Lung microvascular endothelial cell (primary cell): ENCODE results near the gene MRTFA. TPM values are rescaled to one million over a fixed set of nuclear protein-coding genes. Genes with fewer than 3 reads are reported as not detected.
A peak's percentile ranks its signal among the peaks of the same experiment; 100 is the strongest.

Experiments
- DNase-seq, 2 donors: peaks; one replicate each; pipeline versions ENCODE4 v3.0.0 to v3.0.0-alpha.2; 2010; ENCODE audit warnings: low read depth in 2 of 2
- total RNA-seq: library from RNA; depleted of rRNA; stranded (reverse); fragments of >200 nt; gene quantifications from 2 replicates; pipeline ENCODE4 v1.2.1, GENCODE V29; 2014

Gene MRTFA
- total RNA-seq, 1 donor from 2014 or later: 14.5 TPM

DNA sequence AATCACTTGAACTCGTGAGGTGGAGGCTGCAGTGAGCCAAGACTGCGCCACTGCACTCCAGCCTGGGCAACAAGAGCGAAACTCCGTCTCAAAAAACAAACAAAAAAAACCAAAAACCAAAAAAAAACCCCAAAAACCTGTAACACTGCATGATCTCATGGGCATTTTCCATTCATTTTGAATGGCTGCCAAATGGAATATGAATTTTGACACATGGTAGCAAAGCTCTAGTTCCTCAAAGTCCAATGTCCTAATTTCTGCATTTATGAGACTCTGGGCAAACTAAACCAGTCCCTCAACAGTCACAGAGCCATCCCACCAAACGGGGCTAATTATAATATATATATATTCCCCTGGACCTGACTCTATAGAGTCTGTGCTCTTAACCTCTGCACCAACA, 204.4 kb downstream of the MRTFA start:
- DNase-seq: peak in 1 of 2 donors; percentile 40

DNA sequence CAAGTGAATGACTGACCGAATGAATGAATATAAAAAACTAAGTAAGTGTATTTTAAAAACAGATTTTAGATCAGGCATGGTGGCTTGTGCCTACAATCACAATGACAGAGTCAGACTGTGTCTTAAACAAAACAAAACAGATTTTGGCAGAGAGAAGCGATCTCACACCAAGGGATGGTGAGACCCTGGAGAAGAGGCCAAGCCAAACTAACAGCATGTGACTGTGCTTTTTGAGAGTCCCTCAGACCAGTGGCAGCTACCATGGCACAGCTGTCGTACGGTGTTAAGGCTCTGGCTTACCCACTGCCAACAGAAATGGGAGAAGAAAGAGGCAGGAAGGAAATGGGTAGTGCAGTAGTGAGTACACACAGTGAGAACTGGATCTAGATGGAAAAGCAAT, 205.5 kb downstream of the MRTFA start:
- DNase-seq: no peak

DNA sequence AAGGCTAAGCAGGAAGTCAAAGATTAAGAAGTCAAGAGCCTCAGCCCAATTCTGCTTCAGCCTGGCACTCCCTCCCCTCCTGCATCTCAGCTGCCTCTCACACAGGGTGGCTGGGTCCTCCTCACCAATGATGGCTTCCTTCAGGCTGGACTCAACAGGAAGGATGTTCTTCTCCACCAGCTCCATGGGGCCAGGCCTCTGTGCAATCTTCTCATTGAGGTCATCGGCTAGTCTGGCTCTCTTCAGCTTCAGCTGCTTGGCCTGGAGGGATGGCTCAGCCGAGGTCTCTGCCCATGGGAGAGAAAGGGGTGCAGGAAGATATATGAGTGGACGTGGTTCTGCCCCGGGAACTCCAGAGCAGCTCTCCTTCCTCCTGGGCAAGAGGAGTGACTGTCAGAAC, 207.0 kb downstream of the MRTFA start:
- no peak for DNase-seq

DNA sequence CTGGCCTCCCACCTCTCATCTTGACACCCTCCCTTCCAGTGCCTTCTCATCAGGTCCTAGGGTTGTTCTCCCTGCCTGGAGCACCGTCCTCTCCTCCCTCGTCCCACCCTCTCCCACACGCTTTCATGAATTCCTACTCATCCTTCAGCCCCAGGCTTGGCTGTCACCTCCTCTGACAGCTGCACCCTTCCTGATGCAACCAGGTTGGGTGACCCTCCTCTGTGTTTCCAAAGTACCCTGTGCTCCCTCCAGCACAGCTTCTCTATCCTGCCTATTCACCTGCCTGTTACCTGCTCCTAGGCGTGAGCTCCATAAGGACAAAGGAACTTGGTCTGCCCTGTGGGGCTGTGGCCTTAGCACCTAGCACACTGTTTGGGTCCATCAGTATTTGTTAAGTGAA, 207.7 kb downstream of the MRTFA start:
- no peak for DNase-seq

DNA sequence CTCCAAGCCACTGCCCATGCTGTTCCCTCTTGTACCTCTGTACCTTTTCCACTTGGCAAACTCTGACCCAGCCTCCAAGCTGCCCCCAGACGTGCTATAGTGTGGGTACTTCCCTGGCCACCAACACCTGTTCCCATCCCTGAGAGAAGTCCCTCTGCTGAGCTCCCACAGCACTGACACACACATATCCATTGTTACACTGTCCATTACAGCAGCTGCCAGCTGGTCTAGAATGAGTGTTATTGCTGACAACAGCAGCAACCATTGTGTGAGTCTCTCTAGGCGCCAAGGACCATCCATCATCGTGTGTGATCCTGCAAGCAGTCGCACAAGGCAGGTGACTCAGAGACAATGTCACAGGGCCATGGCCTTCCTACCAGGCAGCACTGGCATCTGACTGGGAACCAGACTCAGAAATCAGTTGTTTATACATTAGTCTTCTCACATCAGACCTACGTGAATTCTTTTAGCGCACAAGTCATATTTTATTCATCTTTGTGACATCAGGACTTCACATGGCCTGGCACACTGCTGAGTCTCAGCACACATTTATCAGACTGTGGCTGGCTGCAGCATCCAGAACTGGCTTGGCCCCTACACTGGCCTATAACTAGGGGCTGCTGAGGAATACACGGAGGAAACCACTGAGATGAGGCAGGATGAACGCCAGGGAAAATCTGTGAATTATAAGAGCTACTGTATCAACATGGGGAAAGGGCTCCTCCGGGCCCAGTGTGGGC, 209.8 kb downstream of the MRTFA start:
- DNase-seq: peak; percentile 58 to 93

DNA sequence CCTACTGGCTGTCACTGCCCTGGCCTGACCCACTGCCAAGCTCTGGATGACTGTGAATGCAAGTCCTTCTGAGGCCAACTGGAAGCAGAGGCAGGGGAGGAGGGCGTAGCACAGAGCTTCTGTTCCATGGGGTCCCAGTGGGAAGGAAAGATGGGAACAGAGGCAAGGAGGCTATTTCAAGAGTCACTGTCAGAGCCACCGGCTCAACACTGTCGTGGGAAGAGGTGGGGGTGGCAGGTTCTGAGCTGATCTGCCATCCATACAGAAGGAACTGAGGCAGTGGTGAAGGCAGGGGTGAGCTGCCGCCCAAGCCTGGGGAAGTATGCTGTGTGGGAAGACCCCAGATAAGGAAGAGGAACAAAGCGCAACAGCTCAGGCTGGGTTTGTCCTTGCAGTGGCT, 211.4 kb downstream of the MRTFA start:
- no peak for DNase-seq

DNA sequence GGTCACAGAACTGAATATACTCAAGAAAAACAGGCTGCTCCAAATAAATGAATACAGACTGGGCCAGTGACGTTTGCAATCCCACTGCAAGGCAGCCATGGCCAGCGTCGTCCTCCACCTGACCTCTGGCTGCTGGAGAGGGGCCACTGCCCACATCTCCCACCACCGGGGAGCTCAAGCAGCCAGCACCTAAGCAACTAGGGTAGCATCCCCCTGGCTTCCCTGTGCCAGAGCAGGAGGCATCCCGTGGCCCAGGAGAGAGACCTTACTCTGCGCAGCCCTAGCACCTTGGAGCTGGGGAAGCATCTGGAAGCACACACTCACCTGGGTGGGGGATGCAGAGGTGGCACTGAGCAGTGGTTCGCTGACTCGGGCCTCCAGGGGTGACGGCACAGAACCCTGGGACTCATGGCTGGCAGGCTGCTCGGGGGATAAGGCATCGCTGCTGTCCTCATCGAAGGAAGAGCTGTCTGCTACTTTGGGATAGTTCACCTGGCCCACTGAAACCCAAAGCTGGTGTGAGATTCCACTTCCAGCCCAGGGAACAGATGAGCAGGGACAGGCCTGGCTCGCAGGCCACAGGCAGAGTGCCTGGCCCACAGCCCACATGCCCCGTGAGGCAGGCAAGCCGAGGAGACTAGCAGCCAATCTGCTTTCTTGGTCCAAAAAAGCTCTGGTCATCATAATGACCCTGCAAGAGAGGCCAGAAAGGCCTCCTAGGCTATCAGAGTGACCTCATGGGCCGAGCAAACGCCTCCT, 212.5 kb downstream of the MRTFA start:
- DNase-seq: no peak

DNA sequence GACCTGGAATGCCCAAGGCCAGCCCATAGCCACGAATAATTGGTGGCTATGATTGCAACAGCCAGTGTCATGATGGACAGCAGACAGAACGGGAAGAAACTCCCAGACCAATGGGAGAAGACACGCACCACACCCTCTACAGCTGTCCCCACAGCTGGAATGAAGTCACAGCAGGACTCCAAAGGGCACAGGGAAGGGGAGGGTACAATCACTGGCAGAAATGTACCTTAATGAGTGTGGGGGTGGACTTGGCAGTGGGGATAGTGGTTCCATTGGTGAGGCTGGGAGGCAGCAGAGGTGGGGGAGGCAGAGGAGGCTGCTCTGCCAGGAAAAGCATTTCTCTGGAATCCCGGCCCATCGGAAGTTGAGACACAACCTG, 213.2 kb downstream of the MRTFA start:
- no peak for DNase-seq

DNA sequence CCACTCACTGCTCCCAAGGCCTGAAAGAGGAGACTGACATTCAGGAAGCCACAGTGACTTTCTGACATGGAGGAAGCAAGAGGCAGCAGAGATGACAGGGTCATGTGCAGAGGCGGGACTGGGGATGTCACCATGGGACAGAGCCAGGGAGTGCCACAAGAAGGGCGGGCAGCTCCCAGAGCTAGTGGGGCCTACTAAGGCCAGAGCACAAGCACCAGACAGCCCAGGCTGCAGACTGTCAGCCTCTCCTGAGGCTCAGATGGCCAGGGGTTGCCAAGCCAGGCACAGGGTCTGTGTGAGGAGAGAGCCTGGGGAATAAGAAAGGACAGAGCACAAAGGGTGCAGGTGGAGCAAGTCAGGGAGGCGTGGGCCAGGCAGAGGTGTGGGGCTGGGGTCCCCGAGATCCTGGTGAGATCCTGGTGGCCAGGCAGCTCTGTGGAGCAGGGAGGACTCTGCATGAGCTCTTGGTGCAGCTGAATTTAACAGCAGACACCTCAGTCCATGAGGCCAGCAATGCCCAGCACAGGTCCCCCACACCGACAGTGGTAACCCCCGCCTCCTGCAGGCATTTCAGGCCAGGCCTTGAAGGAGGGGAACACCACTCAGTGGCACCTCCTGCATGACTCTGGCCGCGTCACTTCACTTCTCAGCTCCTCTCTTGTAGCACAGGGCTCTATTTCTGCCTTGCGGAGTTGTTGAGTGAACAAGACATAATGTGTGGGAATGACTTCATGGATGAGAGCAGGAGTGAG, 213.8 kb downstream of the MRTFA start:
- DNase-seq: no peak

DNA sequence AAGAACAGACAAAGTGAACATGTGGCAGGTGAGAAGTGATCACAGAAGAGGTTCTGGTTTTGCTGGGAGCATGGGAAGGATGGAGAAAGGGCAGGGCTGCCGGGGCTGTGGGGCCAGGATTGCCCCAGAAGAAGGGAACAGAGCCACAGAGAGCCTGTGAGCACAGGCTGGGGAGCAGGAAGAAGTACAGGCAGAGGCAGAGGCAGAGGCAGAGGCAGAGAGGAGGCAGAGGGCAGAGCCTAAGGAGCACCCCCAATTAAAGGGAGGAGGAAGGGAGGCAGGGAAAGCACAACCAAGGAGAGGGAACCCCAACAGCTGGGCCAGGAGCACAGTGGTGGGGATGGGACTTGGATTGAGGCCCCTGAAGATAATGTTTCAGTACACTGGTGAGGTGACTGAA, 214.6 kb downstream of the MRTFA start:
- no peak for DNase-seq

DNA sequence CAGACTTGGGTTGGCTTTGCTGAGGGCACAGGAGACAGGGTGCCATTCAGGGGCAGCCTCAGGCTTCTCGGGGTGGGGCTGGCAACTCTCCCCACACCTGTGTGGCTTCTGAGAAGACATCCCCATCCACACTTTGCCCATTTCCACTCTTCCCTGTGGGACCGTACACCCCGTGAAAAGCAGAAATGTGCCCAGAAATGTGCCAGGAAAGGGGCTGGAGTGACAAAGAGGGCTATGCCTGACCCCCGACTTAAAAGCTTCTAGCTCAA, 215.5 kb downstream of the MRTFA start:
- DNase-seq: no peak

DNA sequence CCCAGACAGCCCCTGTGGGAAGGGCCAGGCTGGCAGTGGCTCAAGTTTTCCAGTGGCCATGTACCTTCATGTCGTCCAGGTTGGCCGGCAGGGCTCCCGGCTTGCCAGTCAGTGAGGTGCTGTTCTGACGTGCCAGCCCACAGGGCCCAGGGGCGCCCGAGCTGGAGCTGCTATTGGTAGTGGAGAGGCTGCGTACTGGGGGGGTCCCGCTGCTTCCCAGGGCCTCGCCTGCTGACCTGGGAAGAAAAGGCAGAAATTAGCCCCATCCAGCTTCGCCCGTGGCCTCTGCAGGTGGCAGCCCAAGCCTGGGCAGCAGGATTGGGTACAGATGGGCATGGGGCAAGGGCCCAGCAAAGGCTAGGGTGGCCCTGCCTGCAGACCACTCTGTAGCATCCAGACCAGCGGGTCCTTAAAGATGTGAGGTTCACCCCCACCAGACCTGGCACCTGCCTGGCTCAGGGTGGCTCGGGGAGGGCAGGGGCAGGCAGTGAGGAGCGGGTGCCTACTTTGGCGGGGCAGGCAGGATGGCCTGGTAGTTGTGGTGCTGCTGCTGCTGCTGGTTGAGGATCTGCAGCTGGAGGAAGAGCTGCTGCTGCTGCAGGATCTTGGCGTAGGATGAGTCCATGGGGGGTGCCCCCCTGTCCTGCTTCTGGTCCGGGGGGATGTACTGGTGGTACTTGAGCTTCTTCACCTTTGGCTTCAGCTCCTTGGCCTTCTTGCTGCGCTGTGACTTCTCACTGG, 216.0 kb downstream of the MRTFA start:
- DNase-seq: no peak

DNA sequence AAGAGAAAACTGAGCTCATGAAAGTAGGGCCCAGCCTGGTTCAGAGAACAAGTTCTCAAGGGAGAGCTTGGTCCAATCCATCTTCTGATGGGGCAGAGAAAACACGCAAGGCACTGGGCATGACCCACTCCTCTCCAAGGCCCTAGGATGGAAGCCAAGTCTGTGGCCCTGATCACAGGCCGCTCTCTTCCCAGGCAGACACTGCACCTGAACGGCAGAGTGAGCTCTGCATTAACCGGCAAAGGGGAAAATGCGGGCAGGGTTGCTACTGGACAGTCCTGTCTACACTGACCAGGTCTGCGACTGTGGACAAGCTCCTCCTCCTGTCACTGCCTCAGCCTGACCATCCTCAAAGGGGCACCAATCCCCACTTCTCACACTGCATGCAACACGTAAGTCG, 216.8 kb downstream of the MRTFA start:
- DNase-seq: no peak

DNA sequence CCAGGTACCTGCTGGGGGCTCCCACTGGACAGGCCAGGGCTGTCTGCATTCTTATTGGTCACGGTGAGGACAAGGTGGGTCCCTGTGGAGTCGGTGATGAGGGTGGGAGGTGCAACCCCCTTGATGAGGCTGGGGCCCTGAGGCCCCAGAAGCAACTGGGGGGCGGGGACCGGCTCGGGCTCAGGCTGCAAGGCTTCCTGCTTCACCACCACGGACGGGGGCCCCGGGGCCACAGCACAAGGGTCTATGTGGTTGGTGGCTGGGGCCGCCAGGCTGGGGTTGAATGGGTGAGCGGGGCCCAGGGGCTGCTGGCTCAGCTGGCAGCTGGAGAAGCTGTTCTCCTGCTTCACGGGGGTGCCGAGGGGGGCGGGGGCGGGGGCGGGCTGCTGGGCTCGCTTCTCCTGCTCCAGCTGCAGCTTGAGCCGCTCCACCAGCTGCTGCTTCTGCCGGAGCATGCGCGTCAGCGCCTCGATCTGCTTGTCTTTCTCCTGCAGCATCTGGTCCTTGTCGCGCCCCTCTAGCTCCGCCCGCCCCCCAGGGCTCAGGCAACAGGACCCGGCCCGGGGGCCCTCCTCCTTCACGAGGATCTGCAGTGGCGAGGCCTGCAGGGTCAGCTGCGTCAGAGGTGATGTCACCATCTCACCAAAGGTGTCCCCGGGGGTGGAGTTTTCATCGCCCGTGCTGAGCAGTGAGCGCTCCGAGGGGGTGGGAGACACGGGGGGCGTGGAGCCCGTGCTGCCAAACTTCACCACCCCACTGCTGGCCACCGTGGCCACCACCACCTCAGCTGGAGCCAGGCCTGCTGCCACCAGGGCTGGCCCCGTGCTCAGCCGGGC, 217.9 kb downstream of the MRTFA start:
- DNase-seq: no peak

DNA sequence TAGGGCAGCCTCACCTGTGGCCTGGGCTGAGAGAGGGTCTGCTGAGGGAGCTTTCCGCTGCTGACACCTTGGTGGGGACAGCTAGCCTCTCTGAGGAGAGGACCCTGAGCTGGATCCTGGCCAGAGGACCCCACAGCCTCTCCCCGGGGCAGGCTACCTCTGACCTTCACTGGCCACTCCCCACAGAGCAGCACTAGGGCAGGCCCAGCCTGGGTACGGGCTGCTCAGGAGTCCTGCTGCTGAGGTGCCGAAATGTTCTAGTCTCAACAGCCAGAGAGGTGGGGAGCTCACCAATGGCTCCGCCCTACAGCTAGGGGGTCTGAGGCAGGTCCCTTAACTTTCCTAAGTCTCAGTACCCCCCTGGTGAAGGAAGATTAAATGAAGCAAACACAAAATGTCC, 218.6 kb downstream of the MRTFA start:
- no peak for DNase-seq

DNA sequence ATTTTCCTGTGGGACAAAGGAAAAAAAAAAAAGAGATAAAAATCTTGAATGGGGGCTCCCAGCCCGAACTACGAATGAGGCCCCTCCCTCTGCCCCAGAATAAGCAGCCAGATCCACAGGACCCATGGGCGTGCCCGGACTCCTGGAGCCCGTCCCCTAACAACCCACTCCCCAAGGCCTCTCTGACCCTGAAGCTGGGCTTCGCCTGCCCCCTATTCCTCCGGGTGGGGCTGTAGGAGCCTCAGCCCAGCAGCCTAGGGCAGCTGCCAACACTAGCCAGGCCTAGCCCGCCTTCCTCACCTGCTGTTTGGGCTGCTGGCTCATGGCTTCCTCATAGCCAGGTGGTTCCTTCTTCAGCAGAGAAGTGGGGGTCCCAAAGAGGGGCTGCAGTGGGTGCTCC, 219.5 kb downstream of the MRTFA start:
- DNase-seq: no peak

DNA sequence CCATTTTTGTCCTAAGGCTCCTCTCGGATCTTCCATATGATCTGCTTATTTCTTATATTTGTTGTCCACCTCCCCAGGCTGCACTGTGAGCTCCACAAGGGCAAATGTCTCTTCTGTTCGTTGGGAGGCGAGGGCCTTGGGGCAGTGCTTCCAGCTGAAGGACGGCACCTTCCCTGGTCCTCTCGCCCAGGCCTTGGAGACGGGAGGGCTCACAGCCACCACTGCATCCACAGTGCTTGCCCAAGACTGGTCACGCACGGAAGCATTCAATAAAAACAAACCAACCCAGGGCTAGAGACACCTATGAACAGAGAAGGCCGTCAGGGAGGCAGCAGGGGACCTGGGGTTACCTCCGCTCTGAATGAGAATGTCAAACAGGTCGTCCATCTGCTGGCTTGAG, 219.9 kb downstream of the MRTFA start:
- DNase-seq: no peak

DNA sequence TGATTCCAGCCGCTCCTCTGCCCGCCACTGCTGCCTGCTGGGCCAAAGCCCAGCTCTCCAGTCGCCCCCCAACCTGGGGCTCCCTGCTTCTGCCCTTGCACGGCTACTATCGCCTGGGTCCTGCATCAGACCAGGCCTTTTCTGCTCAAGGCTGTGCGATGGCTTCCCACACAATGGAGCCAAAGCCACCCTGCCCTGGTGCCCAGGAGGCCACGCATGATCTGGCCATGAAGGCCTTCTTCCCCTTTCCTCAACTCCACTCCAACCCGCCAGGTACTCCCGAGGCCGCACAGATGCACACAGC, 220.3 kb downstream of the MRTFA start:
- DNase-seq: no peak

DNA sequence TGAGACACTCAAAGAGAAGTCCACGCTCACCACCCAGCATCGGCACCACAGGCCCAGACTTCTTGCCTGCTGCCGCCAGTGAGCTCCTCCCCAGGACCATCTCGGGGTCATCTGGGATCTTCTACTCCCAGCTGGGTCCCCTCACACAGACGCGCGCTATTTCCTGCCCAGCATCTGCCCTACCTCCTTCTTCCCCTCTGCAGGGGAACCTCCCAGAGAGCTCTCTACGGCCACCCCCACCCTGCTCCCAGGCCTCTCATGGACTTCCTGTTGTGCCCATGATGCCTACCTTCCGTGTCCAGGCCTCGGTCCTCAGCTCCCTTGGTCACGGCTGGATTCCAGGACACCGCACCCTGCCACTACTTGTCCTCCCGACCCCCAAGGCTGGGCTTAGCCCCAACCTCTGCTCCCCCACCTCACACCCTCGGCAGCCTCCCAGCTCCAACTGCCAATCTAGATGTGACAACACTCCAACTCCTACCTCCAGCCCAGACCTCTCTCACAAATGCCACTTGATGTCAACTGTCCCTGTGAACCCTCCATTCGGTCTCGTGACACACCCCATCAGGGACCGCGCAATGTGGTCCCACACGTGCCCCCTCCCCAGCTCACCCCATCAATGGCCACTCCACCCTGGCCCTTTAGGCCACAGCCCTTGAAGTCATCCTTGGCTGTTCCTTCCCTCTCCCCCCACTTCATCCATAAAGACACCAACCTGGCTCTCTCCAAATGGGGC, 220.8 kb downstream of the MRTFA start:
- DNase-seq: peak in 1 of 2 donors; percentile 39

DNA sequence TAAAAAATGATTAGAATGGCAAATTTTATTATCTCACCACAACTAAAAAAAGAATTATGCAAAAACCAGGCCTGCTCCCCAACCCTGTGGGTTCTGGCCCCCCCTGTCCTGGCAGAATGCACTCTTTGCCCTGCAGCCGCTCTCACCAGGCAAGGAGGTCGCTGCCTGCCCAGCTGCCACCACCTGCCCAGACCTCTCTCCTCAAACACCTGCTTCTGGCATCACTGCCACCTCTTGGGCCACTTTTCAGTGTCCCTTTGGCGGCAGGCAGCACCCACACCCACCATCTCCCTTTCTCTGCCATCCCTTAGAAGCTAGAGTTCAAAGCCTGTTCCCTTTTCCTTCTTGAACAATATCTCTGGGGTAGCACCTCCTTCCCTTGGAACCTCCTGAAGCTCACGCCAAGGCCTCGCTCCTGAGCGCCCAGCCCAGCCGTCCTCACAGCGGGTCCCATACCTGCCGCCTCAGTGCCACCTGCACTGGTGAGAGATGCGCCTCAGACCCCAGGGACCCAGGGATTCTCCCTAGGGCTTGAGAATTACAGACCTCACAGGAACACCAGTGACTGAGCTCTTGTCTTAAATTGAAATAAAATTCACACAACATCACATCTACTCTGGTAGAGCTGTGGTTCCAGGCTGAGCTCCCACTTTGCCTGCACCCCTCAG, 221.5 kb downstream of the MRTFA start:
- DNase-seq: no peak
